H9 (cell line): ENCODE results near the gene MRPS6. TPM values are rescaled to one million over a fixed set of nuclear protein-coding genes. Genes with fewer than 3 reads are reported as not detected.

Experiments used
- DNase-seq: peaks from one replicate; pipeline ENCODE4 v3.0.0-alpha.2; 2017
- H2AFZ ChIP-seq: one replicate; pipeline ENCODE4 v1.6.1; 2013; ENCODE audit warnings: mild to moderate bottlenecking, low read length, control low read depth, moderate library complexity
- H2AK5ac ChIP-seq: 2 replicates; pipeline ENCODE4 v1.6.1; 2013; ENCODE audit warnings: low read length, control low read depth, mixed read lengths; ENCODE audit not compliant: insufficient read length
- H2BK120ac ChIP-seq: one replicate; pipeline ENCODE4 v1.6.1; 2013; ENCODE audit warnings: low read depth, mild to moderate bottlenecking, low read length, control low read depth, inconsistent platforms; ENCODE audit not compliant: poor library complexity, severe bottlenecking
- H2BK12ac ChIP-seq: 2 replicates; pipeline ENCODE4 v1.6.1; 2013; ENCODE audit warnings: low read length, control low read depth, mixed read lengths, low read depth; ENCODE audit not compliant: insufficient read length
- H2BK15ac ChIP-seq: 2 replicates; pipeline ENCODE4 v1.6.1; 2013; ENCODE audit warnings: low read depth, low read length, control low read depth
- H2BK20ac ChIP-seq: one replicate; pipeline ENCODE4 v1.6.1; 2013; ENCODE audit warnings: low read depth, mild to moderate bottlenecking, low read length, control low read depth, inconsistent platforms; ENCODE audit not compliant: poor library complexity, severe bottlenecking
- H2BK5ac ChIP-seq: 2 replicates; pipeline ENCODE4 v1.6.1; 2013; ENCODE audit warnings: low read length, control low read depth, mixed read lengths; ENCODE audit not compliant: insufficient read length
- H3K14ac ChIP-seq: 2 replicates; pipeline ENCODE4 v1.6.1; 2013; ENCODE audit warnings: low read length, control low read depth; ENCODE audit not compliant: insufficient read depth
- H3K18ac ChIP-seq: 2 replicates; pipeline ENCODE4 v1.6.1; 2013; ENCODE audit warnings: low read depth, mild to moderate bottlenecking, mixed read lengths, low read length, control low read depth; ENCODE audit not compliant: insufficient read length
- H3K23ac ChIP-seq: 2 replicates; pipeline ENCODE4 v1.6.1; 2013; ENCODE audit warnings: low read length, control low read depth, mixed read lengths, low read depth; ENCODE audit not compliant: insufficient read length
- H3K23me2 ChIP-seq: 2 replicates; pipeline ENCODE4 v1.6.1; 2013; ENCODE audit warnings: low read depth, mild to moderate bottlenecking, mixed read lengths, low read length, control low read depth; ENCODE audit not compliant: insufficient read length, poor library complexity, severe bottlenecking
- H3K27ac ChIP-seq: 2 replicates; pipeline ENCODE4 v1.5.1; 2013; ENCODE audit warnings: low read length, control low read depth, mixed read lengths, low read depth; ENCODE audit not compliant: insufficient read length
- H3K27me3 ChIP-seq: 2 replicates; pipeline ENCODE4 v1.6.1; 2013; ENCODE audit warnings: low read length, control low read depth, inconsistent platforms; ENCODE audit not compliant: insufficient read depth
- H3K4ac ChIP-seq: 2 replicates; pipeline ENCODE4 v1.6.1; 2013; ENCODE audit warnings: low read depth, mild to moderate bottlenecking, control low read depth, inconsistent platforms, low read length, moderate library complexity
- H3K4me1 ChIP-seq: 2 replicates; pipeline ENCODE4 v1.6.1; 2013; ENCODE audit warnings: low read length, control low read depth, inconsistent platforms; ENCODE audit not compliant: insufficient read depth
- H3K4me2 ChIP-seq: 2 replicates; pipeline ENCODE4 v1.6.1; 2013; ENCODE audit warnings: low read length, control low read depth, mixed read lengths; ENCODE audit not compliant: insufficient read length, insufficient read depth
- H3K56ac ChIP-seq: 2 replicates; pipeline ENCODE4 v1.6.1; 2013; ENCODE audit warnings: low read depth, mild to moderate bottlenecking, mixed read lengths, low read length, control low read depth; ENCODE audit not compliant: insufficient read length
- H3K79me1 ChIP-seq: 2 replicates; pipeline ENCODE4 v1.6.1; 2013; ENCODE audit warnings: low read depth, mild to moderate bottlenecking, moderate library complexity, low read length, control low read depth, inconsistent platforms; ENCODE audit not compliant: insufficient read depth, poor library complexity, severe bottlenecking
- H3K79me2 ChIP-seq: 2 replicates; pipeline ENCODE4 v1.6.1; 2013; ENCODE audit warnings: low read length, control low read depth, inconsistent platforms; ENCODE audit not compliant: insufficient read depth
- H3K9ac ChIP-seq: 2 replicates; pipeline ENCODE4 v1.6.1; 2013; ENCODE audit warnings: low read length, control low read depth, mixed read lengths; ENCODE audit not compliant: insufficient read length; ENCODE audit errors: extremely low read depth
- H3K9me3 ChIP-seq: one replicate; pipeline ENCODE4 v1.6.1; 2013; ENCODE audit warnings: low read depth, low read length, inconsistent platforms; ENCODE audit not compliant: control insufficient read depth
- H3T11ph ChIP-seq: one replicate; pipeline ENCODE4 v1.6.1; 2013; ENCODE audit warnings: mild to moderate bottlenecking, low read length, control low read depth, inconsistent platforms
- H4K20me1 ChIP-seq: one replicate; pipeline ENCODE4 v1.6.1; 2013; ENCODE audit not compliant: control insufficient read depth, insufficient read length, insufficient read depth
- H4K5ac ChIP-seq: 2 replicates; pipeline ENCODE4 v1.6.1; 2013; ENCODE audit warnings: low read depth, mild to moderate bottlenecking, mixed read lengths, low read length, control low read depth; ENCODE audit not compliant: insufficient read length
- H4K8ac ChIP-seq: replicated peaks from 2 replicates; pipeline ENCODE4 v1.6.1; 2013; ENCODE audit warnings: low read length, control low read depth, mixed read lengths, low read depth; ENCODE audit not compliant: insufficient read length
- H4K91ac ChIP-seq: 2 replicates; pipeline ENCODE4 v1.6.1; 2013; ENCODE audit warnings: low read depth, mild to moderate bottlenecking, moderate library complexity, mixed read lengths, low read length, control low read depth; ENCODE audit not compliant: insufficient read length
- H3K27ac Mint-ChIP-seq, 3 experiments: 2 replicates in 2 of 3; 3 replicates in 1 of 3; pipeline ENCODE4 v1.8.0; 2020 to 2021; ENCODE audit warnings: mixed read lengths in 3 of 3, mild to moderate bottlenecking in 1 of 3, moderate library complexity in 1 of 3
- H3K27me3 Mint-ChIP-seq: 2 replicates; pipeline ENCODE4 v1.8.0; 2021; ENCODE audit warnings: low read depth, mild to moderate bottlenecking, moderate library complexity, mixed read lengths
- H3K36me3 Mint-ChIP-seq, 3 experiments: 2 replicates in 2 of 3; 3 replicates in 1 of 3; pipeline ENCODE4 v1.8.0; 2020 to 2021; ENCODE audit warnings: low read depth in 3 of 3, mixed read lengths in 3 of 3; ENCODE audit not compliant: insufficient read depth in 1 of 3
- H3K4me1 Mint-ChIP-seq, 2 experiments: 2 replicates each; pipeline ENCODE4 v1.8.0; 2020; ENCODE audit warnings: mixed read lengths in 2 of 2
- H3K4me3 Mint-ChIP-seq, 2 experiments: 2 replicates in 1 of 2; 3 replicates in 1 of 2; pipeline ENCODE4 v1.8.0; 2020 to 2021; ENCODE audit warnings: mild to moderate bottlenecking in 2 of 2, mixed read lengths in 2 of 2, moderate library complexity in 1 of 2
- H3K9me3 Mint-ChIP-seq, 2 experiments: 2 replicates in 1 of 2; 3 replicates in 1 of 2; pipeline ENCODE4 v1.8.0; 2020; ENCODE audit warnings: mild to moderate bottlenecking in 2 of 2, mixed read lengths in 2 of 2, moderate library complexity in 1 of 2
- WGBS: extraction: QIAGEN DNeasy Blood & Tissue Kit; methylation state at CpG from one replicate; pipeline ENCODE4 v1.1.7; 2013; ENCODE audit warnings: missing lambda C conversion rate, low lambda C conversion rate, mixed read lengths; ENCODE audit not compliant: insufficient read length; ENCODE audit errors: extremely low coverage; 5-methylcytosine and 5-hydroxymethylcytosine counted together
- total RNA-seq: library from RNA; stranded (reverse); gene quantifications from 2 replicates; pipeline ENCODE4 v1.2.1, GENCODE V29; 2021
- TF ChIP-seq, protein P1 (sequence below): fragments of 200-600 bp; sonication (generic); conservative IDR thresholded peaks from 3 replicates; pipeline ENCODE4 v1.8.0; 2021; ENCODE audit warnings: antibody characterized with exemption, mild to moderate bottlenecking

MRPS6 gene
- total RNA-seq, 1 experiment from 2014 or later, result 83.2 TPM

- peaks cover 11 to 18% of the 10 kb centered on the region in 2 experiments for H3K4me1 Mint-ChIP-seq
- no peak overlapping the region for H3K56ac ChIP-seq
- no peak overlapping the region for H3K4me3 Mint-ChIP-seq
- no peak overlapping the region for H3K18ac ChIP-seq
- no peaks in the 10 kb centered on the region for H3K4me1 ChIP-seq
- no peak overlapping the region for H4K8ac ChIP-seq
- no peak overlapping the region for H3K9ac ChIP-seq
- peaks cover 5% of the 10 kb centered on the region for H3K79me1 ChIP-seq
- no peak overlapping the region for H3K4ac ChIP-seq
- H3T11ph ChIP-seq, result no peak overlapping the region
- no peak for DNase-seq
- WGBS, result no CpG with 5 or more reads among the region's 6 CpGs
- peaks cover 22 to 33% of the 10 kb centered on the region in 2 experiments for H3K9me3 Mint-ChIP-seq
- H2AFZ ChIP-seq, result no peak overlapping the region
- no peak overlapping the region for H3K4me2 ChIP-seq
- H4K5ac ChIP-seq, result no peak overlapping the region
- no peak overlapping the region for H3K23ac ChIP-seq
- H3K27me3 ChIP-seq, result no peaks in the 10 kb centered on the region
- peaks cover 10% of the 10 kb centered on the region for H3K9me3 ChIP-seq
- TF ChIP-seq, protein P1, sequence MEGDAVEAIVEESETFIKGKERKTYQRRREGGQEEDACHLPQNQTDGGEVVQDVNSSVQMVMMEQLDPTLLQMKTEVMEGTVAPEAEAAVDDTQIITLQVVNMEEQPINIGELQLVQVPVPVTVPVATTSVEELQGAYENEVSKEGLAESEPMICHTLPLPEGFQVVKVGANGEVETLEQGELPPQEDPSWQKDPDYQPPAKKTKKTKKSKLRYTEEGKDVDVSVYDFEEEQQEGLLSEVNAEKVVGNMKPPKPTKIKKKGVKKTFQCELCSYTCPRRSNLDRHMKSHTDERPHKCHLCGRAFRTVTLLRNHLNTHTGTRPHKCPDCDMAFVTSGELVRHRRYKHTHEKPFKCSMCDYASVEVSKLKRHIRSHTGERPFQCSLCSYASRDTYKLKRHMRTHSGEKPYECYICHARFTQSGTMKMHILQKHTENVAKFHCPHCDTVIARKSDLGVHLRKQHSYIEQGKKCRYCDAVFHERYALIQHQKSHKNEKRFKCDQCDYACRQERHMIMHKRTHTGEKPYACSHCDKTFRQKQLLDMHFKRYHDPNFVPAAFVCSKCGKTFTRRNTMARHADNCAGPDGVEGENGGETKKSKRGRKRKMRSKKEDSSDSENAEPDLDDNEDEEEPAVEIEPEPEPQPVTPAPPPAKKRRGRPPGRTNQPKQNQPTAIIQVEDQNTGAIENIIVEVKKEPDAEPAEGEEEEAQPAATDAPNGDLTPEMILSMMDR, result no peak
- no peak overlapping the region for H2AK5ac ChIP-seq
- no peak overlapping the region for H3K27ac ChIP-seq
- no peak overlapping the region for H4K91ac ChIP-seq
- H2BK120ac ChIP-seq, result no peak overlapping the region
- no peak overlapping the region for H2BK5ac ChIP-seq
- peaks cover 51 to 70% (median 56%) of the 10 kb centered on the region in 3 experiments for H3K36me3 Mint-ChIP-seq
- H3K27me3 Mint-ChIP-seq, result no peaks in the 10 kb centered on the region
- H2BK20ac ChIP-seq, result no peak overlapping the region
- no peaks in the 10 kb centered on the region for H3K23me2 ChIP-seq
- no peak overlapping the region for H3K27ac Mint-ChIP-seq
- peaks cover 5% of the 10 kb centered on the region; the same call in 1 of the 2 replicates for H3K79me2 ChIP-seq
- H2BK12ac ChIP-seq, result no peak overlapping the region
- H4K20me1 ChIP-seq, result no peaks in the 10 kb centered on the region
- no peak overlapping the region for H3K14ac ChIP-seq
- no peak overlapping the region for H2BK15ac ChIP-seq
Measured at GRCh38 chr21:34144224-34144623, 70.8 kb downstream of the MRPS6 start.
